ENCODE measurements around the gene CEBPE.

The CEBPE gene

GRCh38 chr14:23103581-23103980 is 15.5 kb downstream of the CEBPE start:
- DNase-seq (ENCODE audit: low read depth, low spot score), result no peak

GRCh38 chr14:23102801-23103200 is 16.3 kb downstream of the CEBPE start:
- no peak for DNase-seq (ENCODE audit: low read depth, low spot score)

- DNase-seq (ENCODE audit: low read depth, low spot score), result no peak
These were observed 16.9 kb downstream of the CEBPE start for GRCh38 chr14:23101986-23102625.

DNA sequence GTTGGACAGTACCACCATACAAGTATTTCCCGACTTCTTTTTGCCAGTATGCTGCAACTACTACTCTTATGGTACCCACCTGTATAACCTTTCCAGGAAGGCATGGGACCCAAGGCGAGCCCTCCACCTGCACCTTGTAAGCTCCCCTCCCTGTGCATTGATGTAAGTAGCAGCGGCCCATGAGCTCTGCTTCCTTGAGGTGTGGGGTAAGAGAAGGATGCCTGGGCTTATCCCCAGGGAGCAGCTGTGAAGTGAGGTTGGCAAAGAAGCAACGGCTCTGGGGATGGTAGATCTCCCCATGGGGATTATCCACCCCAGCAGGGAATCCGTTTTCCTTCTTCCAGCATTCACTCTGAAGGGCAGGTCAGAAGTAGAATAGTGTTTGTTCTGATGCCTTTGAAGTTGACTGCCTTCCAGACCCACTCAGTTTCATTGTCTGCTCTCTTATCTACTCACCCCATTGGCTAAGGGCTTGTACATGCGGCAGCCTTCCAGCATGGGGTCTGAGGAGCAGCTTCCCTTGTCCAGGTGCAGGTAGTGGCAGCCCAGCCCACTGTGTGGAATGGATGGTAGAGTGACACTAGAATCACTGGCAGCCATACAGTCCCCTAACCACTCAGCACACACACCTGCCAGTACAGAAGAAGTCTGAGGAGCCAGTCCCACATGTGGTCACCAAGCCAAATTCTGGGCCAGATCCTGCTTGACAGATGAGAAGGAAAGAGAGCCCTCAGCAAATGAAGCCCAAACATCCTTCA is 17.7 kb downstream of the CEBPE start:
- DNase-seq (ENCODE audit: low read depth, low spot score), result no peak

- DNase-seq (ENCODE audit: low read depth, low spot score), result no peak
These were observed 19.7 kb downstream of the CEBPE start for GRCh38 chr14:23099212-23099861.

DNA sequence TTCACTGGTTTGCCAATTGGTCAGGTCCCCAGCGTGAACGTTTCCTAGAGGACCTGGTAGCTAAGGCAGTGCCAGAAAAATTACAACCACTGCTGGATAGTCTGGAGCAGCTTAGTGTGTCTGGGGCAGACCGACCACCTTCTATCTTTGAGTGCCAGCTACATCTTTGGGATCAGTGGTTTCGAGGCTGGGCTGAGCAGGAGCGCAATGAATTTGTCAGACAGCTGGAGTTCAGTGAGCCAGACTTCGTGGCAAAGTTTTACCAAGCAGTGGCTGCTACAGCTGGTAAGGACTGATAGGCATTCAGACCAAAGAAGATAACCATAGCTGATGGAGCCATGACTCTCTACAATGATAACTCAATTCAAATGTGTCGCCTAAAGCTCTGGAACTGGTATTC is 21.3 kb downstream of the CEBPE start:
- DNase-seq (ENCODE audit: low read depth, low spot score), result no peak

DNA sequence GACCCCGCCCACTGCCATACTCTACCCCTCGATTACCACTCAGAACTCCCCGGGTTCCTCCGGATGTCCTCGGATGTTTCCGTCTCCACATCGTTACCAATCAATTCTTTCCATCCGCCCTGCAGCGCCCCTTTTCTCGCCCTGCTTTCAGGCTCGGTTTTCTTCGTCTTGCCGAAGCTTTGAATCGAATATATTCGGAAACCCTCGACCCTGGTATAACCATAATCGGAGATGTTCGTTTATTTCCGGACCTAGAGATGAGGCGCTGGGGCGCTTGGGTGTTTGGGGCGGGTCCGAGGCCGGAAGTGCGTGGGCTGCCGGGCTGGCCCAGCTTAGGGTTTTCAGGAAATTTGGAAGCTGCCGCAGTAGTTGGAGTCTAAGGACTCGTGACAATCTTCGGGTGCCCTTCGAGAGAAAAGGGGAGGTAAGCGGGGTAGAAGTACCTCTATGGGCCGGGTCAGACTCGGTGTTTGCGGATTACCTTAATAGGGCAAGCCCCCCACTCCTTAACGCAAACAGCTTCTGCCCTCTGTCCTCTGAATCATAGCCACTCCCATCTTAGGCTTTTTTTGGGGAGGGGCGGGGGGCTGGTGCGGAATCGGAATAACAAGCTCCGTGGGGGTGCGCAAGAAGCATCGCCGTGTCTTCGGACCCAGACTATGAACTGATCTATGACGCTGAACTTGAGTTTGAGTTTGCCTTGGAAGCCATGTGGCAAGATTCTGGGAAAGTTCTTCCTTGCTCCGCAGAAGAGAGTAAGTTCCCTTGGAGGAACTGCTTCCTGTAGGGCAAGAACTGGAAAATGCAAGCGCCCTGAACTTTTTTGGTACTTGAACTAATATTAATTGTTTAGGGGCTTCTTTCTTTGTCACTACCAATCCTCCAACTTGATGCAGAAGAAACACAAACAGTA is 23.6 kb downstream of the CEBPE start, which contains the start of gene C14orf119:
Gene C14orf119 (plus strand): TSS at position 310 of the 913 bp plus-strand sequence. CDS start 2,154 bp downstream, outside the sequence.
- DNase-seq (ENCODE audit: low read depth, low spot score), result peak; percentile 100

- DNase-seq (ENCODE audit: low read depth, low spot score), result peak; percentile 92
These were observed 24.3 kb downstream of the CEBPE start, which contains the start of gene ACIN1 for GRCh38 chr14:23094666-23095195. Gene ACIN1 (minus strand): TSS chr14:23095136. CDS start chr14:23095112, 24 bp downstream.

DNA sequence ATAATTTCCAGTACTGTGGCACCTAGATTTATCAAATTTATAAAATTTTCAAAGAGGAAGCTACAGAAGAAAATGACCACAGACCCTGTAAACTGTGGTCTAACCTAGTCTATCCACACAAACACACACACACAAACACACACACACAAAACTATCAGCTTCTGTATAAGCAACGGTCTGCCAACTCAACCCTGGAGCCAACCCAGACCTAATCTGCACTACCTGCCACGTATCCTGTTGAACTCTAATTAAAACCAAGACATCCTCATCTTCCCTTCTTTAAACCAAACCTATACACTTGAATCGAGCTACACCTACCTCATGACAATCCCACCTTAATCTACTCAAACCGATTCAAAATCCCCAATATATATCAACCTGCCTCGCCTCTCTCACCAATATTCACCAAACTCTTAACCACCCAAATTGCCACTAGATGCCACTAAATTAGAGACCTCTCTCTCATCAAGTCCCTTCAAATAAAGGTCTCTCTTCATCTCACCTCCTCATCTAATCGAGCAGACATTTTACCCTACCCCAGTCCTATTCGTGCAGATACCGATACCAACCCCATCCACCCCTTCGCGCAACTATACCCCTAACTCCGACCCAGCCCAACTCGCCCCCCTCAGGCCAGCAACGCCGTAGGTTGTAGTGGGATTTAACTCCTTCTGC is 24.9 kb downstream of the CEBPE start:
- DNase-seq (ENCODE audit: low read depth, low spot score), result peak; percentile 28

DNA sequence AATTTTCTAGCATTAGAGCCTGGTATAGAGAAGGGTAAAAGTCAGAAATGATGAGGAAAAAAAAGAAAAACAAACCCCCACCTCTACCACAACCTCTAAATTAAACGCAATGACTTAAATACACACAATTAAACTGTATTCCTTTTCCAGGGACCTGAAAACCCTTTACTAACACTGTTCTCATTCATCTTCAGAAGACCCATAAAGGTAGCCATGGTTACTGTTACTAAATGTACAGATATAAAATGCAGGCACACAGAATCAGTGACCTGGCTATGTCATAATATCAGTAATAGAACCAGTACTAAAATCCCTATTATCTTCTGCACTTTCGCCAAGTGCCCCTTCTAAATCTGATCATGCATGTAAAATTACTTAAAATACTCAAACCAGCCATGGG is 25.5 kb downstream of the CEBPE start:
- DNase-seq (ENCODE audit: low read depth, low spot score), result no peak

GRCh38 chr14:23093104-23093503 is 26.0 kb downstream of the CEBPE start:
- DNase-seq (ENCODE audit: low read depth, low spot score), result no peak

DNA sequence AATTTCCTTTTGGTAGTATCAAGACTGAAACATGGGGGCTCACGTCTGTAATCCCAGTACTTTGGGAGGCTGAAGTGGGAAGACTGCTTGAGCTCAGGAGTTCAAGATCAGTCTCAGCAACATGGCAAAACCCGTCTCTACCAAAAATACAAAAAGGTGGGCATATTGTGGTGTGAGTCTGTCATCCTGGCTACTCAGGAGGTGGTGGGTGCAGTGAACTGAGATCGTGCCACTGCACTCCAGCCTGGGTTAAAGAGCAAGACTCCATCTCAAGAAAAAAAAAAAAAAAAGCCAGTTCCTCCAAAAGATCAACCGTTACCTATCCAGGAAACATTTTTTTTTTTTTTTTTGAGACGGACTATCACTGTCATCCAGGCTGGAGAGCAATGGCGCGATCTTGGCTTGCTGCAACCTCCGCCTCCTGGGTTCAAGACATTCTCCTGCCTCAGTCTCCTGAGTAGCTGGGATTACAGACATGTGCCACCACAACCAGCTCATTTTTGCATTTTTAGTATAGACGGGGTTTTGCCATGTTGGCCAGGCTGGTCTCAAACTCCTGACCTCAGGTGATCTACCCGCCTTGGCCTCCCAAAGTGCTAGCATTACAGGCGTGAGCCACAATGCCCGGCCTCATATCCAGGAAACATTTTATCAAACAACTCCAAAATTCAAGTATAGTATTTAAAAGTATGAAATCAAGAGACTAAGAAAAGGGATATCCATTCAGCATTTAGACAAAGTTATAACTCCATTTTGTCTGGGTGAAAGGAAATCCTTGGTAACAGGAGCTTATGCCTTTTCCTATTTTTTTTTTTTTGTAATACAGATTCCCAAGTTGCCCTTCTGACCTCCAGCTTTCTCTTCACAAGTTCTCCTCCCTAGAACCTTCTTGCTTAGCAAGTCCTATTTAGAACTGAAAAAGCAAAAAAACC is 27.5 kb downstream of the CEBPE start:
- no peak for DNase-seq (ENCODE audit: low read depth, low spot score)

GRCh38 chr14:23090254-23090636 is 28.8 kb downstream of the CEBPE start:
- DNase-seq (ENCODE audit: low read depth, low spot score), result no peak

- DNase-seq (ENCODE audit: low read depth, low spot score), result no peak
These were observed 29.4 kb downstream of the CEBPE start for GRCh38 chr14:23089498-23090253.

GRCh38 chr14:23086565-23086964 is 32.5 kb downstream of the CEBPE start:
- no peak for DNase-seq (ENCODE audit: low read depth, low spot score)

- no peak for DNase-seq (ENCODE audit: low read depth, low spot score)
These were observed 33.6 kb downstream of the CEBPE start for GRCh38 chr14:23085458-23085857.

DNA sequence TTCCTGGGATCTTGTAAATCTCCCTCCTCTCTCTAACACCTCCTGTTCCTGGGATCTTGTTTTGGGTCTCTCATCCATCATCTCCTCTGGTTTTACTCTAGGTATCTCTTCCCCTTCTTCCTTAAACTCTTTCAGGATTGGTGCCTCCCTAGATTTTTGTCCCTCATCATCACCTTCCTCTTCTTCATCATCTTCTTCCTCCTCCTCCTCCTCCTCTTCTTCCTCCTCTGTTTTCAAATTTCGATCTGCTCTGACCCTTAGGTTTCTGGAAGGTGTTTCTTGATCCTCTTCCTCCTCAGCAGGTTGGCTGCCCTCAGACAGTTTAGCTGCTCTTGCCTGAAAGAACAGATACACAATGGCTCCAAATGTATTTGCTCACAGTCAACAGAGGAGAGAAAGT is 38.6 kb downstream of the CEBPE start:
- no peak for DNase-seq (ENCODE audit: low read depth, low spot score)

GRCh38 chr14:23079716-23080115 is 39.3 kb downstream of the CEBPE start:
- peak; percentile 20 for DNase-seq (ENCODE audit: low read depth, low spot score)

DNA sequence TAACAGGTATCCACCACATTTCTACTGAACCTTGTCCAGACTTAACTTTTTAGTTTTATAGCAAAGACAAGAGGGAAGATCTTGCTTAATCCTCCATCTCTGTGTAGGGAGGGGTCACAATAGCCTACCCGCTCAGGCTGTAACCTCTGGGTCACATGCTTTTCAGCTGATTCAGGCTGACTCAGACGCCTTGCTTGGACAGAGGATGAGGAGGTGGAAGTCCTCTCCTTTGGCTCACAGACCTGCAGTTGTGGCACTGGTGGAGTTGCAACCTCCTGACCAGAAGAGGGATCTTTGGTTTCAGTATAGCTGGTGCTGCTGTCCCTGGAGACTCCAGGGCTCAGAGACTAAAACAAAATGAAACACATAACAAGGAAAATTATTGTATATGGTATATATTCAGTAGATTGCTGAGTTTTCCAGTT is 40.4 kb downstream of the CEBPE start:
- peak; percentile 74 for DNase-seq (ENCODE audit: low read depth, low spot score)

All from astrocyte of the hippocampus (primary cell).